Stimulated activated CD4-positive, alpha-beta T cell treated with anti-CD3 and anti-CD28 coated beads, Interleukin-12 subunit alpha, Interleukin-12 subunit beta, amount 100 ng/mL, for 24 hours (primary cell): ENCODE results near the gene SMU1.

Source experiments
- DNase-seq, 2 experiments: peaks; one replicate each; pipeline ENCODE4 v3.0.0-alpha.2; 2020; ENCODE audit warnings: low read depth in 2 of 2

SMU1 gene

GRCh38 chr9:33046061-33046460 is 30.4 kb downstream of the SMU1 start:
- DNase-seq = no peak

GRCh38 chr9:33044677-33045282 is 31.7 kb downstream of the SMU1 start:
- no peak for DNase-seq

- peak; percentile 27 to 49 for DNase-seq
Measured at GRCh38 chr9:33044162-33044673, 32.3 kb downstream of the SMU1 start.

- no peak for DNase-seq
Measured at GRCh38 chr9:33043671-33044070, 32.8 kb downstream of the SMU1 start.

- no peak for DNase-seq
Measured at GRCh38 chr9:33042473-33042872, 34.0 kb downstream of the SMU1 start.

- DNase-seq = no peak
Measured at GRCh38 chr9:33041432-33042188, 34.9 kb downstream of the SMU1 start.

GRCh38 chr9:33040792-33041431 is 35.6 kb downstream of the SMU1 start:
- no peak for DNase-seq

- no peak for DNase-seq
Measured at GRCh38 chr9:33032865-33033264, 43.6 kb downstream of the SMU1 start.

- no peak for DNase-seq
Measured at GRCh38 chr9:33032292-33032691, 44.2 kb downstream of the SMU1 start.

- DNase-seq = no peak
Measured at GRCh38 chr9:33030285-33030684, 46.2 kb downstream of the SMU1 start.

- DNase-seq = no peak
Measured at GRCh38 chr9:33029231-33029786, 47.2 kb downstream of the SMU1 start.

- peak; percentile 65 to 71 for DNase-seq
Measured at GRCh38 chr9:33025572-33026342, 50.7 kb downstream of the SMU1 start.

- DNase-seq = peak; percentile 89 to 93
Measured at GRCh38 chr9:33024966-33025571, 51.4 kb downstream of the SMU1 start, which contains the start of gene DNAJA1. DNAJA1 (plus strand) TSS chr9:33025273; CDS start chr9:33026485, 1,212 bp downstream.

GRCh38 chr9:33024126-33024965 is 52.1 kb downstream of the SMU1 start:
- DNase-seq = no peak

- no peak for DNase-seq
Measured at GRCh38 chr9:33023661-33024060, 52.8 kb downstream of the SMU1 start.

GRCh38 chr9:33022755-33023154 is 53.7 kb downstream of the SMU1 start:
- no peak for DNase-seq

- DNase-seq = no peak
Measured at GRCh38 chr9:33022303-33022702, 54.2 kb downstream of the SMU1 start.

- DNase-seq = no peak
Measured at GRCh38 chr9:33019797-33020196, 56.7 kb downstream of the SMU1 start.

- no peak for DNase-seq
Measured at GRCh38 chr9:33017283-33018041, 59.0 kb downstream of the SMU1 start.

GRCh38 chr9:33014665-33015014 is 61.8 kb downstream of the SMU1 start:
- DNase-seq = no peak
